SJSA1 (cell line): ENCODE measurements around the gene CMSS1. TPM values are rescaled to one million over a fixed set of nuclear protein-coding genes. Genes with fewer than 3 reads are reported as not detected.
A peak's percentile ranks its signal among the peaks of the same experiment; 100 is the strongest.

ENCODE experiments used
- DNase-seq, 2 experiments: peaks; one replicate each; pipeline ENCODE4 v3.0.0-alpha.2; 2015 to 2020; ENCODE audit warnings: low spot score in 2 of 2, low read depth in 1 of 2
- H3K27ac ChIP-seq: fragments of 250-450 bp; sonication (Bioruptor Pico); 2 replicates; pipeline ENCODE4 v1.5.1; 2020; ENCODE audit warnings: mild to moderate bottlenecking, moderate library complexity
- H3K27me3 ChIP-seq: fragments of 250-450 bp; sonication (Bioruptor Pico); replicated peaks from 2 replicates; pipeline ENCODE4 v1.5.1; 2020; ENCODE audit warnings: mild to moderate bottlenecking, moderate library complexity
- H3K36me3 ChIP-seq: fragments of 250-450 bp; sonication (Bioruptor Pico); 2 replicates; pipeline ENCODE4 v1.5.1; 2020; ENCODE audit warnings: mild to moderate bottlenecking
- H3K4me1 ChIP-seq: fragments of 250-450 bp; sonication (Bioruptor Pico); replicated peaks from 2 replicates; pipeline ENCODE4 v1.6.1; 2021; ENCODE audit warnings: mild to moderate bottlenecking
- H3K4me3 ChIP-seq: fragments of 250-450 bp; sonication (Bioruptor Pico); 2 replicates; pipeline ENCODE4 v1.5.1; 2020; ENCODE audit warnings: mild to moderate bottlenecking
- H3K9me3 ChIP-seq: fragments of 250-450 bp; sonication (Bioruptor Pico); replicated peaks from 2 replicates; pipeline ENCODE4 v1.5.1; 2020; ENCODE audit warnings: mild to moderate bottlenecking
- total RNA-seq: library from RNA; depleted of rRNA; stranded (reverse); fragments of >200 nt; shearing (Covaris generic); gene quantifications from 2 replicates; pipeline ENCODE4 v1.2.3, GENCODE V29; 2014

Gene CMSS1
- total RNA-seq, 1 experiment from 2014 or later = 29.5 TPM

DNA sequence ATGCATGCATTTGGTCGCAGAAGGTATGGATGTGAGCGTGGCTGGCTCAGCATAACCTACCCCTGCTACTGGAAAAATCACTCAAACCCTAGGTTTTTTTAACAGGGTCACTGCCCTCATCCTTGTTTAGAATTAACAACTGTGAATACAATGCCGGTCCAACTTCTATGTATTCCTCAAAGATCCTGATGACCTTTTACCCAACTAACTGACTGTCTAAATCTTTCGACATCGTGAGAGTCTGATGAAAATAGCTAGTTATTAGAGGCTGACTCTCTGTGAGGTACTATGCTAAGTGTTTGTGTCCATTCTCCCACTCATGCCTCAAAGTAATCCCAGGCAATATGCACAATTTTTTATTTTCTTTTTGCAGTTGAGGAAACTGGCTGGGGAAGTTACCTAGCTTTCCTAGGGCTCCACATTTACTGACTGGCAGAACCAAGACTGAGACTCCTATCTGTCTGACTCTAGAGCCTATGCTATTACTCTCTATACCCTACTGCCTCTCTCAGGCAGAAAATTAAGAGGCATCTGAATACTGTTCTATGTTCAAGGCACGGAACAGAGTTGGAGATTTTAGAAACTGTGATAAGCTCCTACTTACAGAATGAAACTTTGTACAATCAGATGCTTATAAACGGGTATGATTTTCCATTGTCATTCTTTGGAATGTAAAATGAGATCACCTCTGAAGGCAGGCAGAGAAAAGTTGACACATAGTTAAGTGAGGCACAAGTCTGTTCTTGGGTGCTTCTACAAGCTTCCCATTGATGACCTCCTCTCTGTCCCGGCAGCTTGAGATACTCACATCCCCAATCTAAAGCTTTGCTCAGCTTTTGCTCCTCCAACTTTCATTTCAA lies 240.3 kb downstream of the CMSS1 start:
- Histone ChIP-seq H3K36me3 (no peaks in the 10 kb centered on the region), H3K27me3 (no peaks in the 10 kb centered on the region), H3K27ac (peak overlapping the region; percentile 21), H3K4me1 (peaks cover 10% of the 10 kb centered on the region), H3K4me3 (no peak overlapping the region), H3K9me3 (no peaks in the 10 kb centered on the region)
- no peak for DNase-seq

DNA sequence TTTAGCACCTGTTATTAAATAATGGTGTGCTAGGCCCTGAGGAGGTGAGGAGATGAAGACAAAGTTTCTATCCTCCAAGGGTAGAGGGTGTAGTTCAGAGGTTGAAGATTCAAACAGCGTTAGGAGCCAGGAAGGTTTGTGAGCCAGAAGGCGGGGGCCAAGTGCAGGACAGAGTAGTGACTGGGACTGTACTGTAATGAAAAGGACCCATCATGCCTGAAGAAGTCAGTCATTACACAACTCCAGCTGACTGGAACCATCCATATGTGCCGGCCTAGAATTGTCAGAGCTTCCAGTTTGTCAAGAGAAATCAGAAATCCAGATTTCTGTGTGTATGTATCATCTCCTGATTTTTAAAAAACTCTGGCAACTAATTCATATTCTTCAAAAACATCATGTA lies 241.8 kb downstream of the CMSS1 start:
- Histone ChIP-seq H3K36me3 (no peaks in the 10 kb centered on the region), H3K27ac (no peak overlapping the region), H3K4me3 (no peak overlapping the region), H3K27me3 (no peaks in the 10 kb centered on the region), H3K9me3 (no peaks in the 10 kb centered on the region), H3K4me1 (peaks cover 19% of the 10 kb centered on the region)
- no peak for DNase-seq

- DNase-seq = no peak
- no peak overlapping the region for H3K27ac ChIP-seq
- H3K4me3 ChIP-seq = no peak overlapping the region
- H3K27me3 ChIP-seq = no peaks in the 10 kb centered on the region
- peaks cover 20% of the 10 kb centered on the region for H3K4me1 ChIP-seq
- no peaks in the 10 kb centered on the region for H3K9me3 ChIP-seq
- no peaks in the 10 kb centered on the region for H3K36me3 ChIP-seq
Observed at GRCh38 chr3:100060685-100061484, 243.2 kb downstream of the CMSS1 start.

DNA sequence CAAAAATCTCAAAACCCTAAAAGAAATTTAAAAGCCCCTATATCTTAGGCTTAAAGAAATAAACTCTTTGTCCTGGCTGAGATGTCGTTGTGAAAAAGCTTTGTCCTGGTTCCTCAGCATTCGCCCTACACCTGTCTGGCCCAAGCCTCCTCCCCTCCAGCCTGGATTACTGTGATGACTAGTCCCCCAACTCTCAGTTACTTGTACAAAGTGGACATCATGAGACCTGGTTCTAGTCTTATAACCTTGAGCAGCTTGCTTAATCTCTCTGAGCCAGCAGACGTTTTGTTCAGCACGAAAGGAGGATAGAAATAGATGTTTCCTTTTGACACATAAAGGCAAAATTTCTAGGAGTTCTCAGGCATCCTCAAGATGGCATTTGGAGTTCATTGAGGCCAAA lies 245.0 kb downstream of the CMSS1 start:
- H3K36me3 ChIP-seq = no peaks in the 10 kb centered on the region
- H3K27ac ChIP-seq = no peak overlapping the region
- H3K4me3 ChIP-seq = no peak overlapping the region
- no peak for DNase-seq
- peaks cover 29% of the 10 kb centered on the region for H3K4me1 ChIP-seq
- no peaks in the 10 kb centered on the region for H3K27me3 ChIP-seq
- H3K9me3 ChIP-seq = no peaks in the 10 kb centered on the region

DNA sequence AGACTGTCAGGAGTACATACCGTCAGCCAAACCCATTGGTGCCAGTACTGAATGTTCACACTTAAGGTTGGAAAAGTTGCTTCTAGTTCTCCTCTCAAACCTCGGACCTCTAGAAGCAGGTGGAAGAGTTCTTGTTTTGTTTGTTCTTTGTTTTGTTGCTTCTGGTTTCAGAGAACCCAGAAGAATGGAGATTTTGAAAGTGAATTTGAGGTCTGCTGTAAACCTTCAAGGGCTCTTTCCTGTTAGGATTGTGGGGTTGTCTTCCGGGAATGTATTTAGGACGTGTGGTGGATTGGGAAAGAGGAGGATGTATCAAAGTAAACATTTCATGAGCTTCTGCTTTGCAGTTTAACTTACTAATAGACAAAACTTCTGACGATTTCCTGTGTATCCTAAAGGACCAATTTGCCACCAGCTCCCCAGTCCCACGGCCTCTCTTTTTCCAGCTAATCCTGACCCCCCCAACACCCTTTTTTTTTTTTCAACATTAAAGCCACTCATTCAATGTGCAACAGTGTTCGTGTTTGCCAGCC lies 246.3 kb downstream of the CMSS1 start:
- H3K4me3 ChIP-seq = no peak overlapping the region
- DNase-seq = no peak
- no peaks in the 10 kb centered on the region for H3K27me3 ChIP-seq
- no peaks in the 10 kb centered on the region for H3K36me3 ChIP-seq
- H3K4me1 ChIP-seq = peaks cover 33% of the 10 kb centered on the region
- H3K9me3 ChIP-seq = no peaks in the 10 kb centered on the region
- 0 out of 2 replicates have a peak overlapping the region, but pooled peaks have one; percentile 12 for H3K27ac ChIP-seq

GRCh38 chr3:100067589-100067988 lies 249.9 kb downstream of the CMSS1 start:
- Histone ChIP-seq H3K27ac (no peak overlapping the region), H3K9me3 (no peaks in the 10 kb centered on the region), H3K36me3 (no peaks in the 10 kb centered on the region), H3K4me1 (peaks cover 67% of the 10 kb centered on the region), H3K27me3 (no peaks in the 10 kb centered on the region), H3K4me3 (no peak overlapping the region)
- DNase-seq = peak; percentile 51 to 74

DNA sequence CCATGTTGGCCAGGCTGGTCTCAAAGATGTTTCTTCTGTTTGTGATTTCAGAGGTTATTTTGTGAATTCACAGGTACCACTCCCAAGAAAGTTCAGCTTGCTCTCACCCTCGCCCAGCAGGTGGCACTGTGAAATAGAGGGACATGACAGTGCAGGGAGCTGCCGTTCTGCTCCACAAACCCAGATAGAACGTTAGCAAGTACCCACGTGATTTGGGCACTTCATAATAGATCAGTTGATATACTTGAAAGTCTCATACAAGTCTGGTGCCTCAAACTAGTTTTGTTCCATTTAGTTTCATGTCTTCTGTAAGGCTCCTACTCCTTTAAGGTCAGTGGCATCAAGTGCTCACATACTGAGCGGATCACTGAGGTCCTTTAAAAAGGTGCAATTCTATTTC lies 251.2 kb downstream of the CMSS1 start:
- Histone ChIP-seq H3K4me1 (peaks cover 78% of the 10 kb centered on the region), H3K36me3 (no peaks in the 10 kb centered on the region), H3K27ac (no peak overlapping the region), H3K9me3 (no peaks in the 10 kb centered on the region), H3K4me3 (no peak overlapping the region), H3K27me3 (no peaks in the 10 kb centered on the region)
- peak; percentile 70 to 75 for DNase-seq

GRCh38 chr3:100069472-100069871 lies 251.8 kb downstream of the CMSS1 start:
- Histone ChIP-seq H3K4me3 (no peak overlapping the region), H3K27ac (no peak overlapping the region)
- DNase-seq = no peak

DNA sequence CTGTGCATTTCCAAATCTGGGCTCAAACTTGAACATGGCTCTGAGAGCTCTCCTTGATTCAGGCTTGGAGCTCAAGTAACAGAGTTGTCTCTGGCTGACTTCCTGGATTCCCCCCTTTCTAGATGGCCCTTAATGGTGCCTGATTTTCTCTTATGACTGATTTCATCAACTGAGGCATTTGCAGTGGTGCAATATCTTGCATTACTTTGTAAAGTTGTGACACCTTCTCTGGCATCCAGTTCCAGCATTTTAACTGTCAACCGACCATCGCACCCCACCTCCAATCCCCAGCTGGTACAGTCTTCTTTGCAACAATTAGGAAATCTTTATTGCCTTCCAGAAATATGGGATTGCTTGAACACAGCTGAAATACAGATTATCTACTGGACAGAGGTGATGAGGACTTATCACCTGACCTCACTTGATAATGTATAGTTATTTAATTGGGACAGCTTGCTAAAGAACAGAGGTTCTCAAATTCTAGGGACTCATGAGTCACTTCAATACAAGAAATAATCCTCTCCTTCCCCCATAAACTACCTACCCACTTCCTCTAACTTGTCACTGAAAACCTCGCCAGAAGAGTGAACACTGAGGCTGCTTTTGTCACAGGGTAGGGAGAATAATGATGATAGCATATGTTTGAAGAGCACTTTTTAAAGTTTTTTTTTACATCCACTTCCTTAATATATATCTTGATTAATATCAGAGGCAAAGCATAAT lies 254.8 kb downstream of the CMSS1 start:
- Histone ChIP-seq H3K4me3 (no peak overlapping the region), H3K9me3 (no peaks in the 10 kb centered on the region), H3K27ac (peak overlapping the region; percentile 95), H3K36me3 (no peaks in the 10 kb centered on the region), H3K27me3 (no peaks in the 10 kb centered on the region), H3K4me1 (peaks cover 91% of the 10 kb centered on the region)
- no peak for DNase-seq

More at GRCh38 chr3:100069472-100069871, 251.8 kb downstream of the CMSS1 start:
- Histone ChIP-seq H3K36me3 (no peaks in the 10 kb centered on the region), H3K9me3 (no peaks in the 10 kb centered on the region), H3K4me1 (peaks cover 75% of the 10 kb centered on the region), H3K27me3 (no peaks in the 10 kb centered on the region)

DNA sequence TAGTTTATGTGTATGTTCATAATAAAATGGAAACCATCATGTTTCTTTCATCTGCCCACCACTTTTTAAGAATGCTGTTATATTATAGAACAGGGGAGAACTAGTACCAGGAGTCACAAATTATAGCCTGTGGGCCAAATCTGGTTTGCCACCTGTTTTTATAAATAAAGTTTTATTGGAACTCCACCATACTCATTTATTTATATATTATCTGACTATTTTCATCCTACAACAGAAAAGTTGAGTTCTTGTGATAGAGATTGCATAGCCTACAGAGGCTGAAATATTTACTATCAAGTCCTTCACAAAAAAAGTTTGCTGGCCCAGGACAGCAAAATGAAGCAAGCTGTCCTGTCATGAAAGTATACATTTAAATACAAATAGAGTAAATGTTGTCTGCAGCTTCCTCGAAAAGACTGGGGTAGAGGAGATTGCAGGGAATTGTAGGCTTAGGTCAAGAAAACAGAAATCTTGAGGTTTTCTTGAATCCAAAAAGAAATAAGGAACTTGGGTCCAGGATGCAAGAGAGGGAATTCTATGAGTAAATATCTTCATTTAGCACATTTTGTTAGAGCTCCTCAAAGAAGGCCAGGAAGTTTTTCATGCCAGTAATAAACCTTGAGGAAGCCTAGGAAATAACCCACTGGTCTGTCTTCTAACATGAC lies 255.5 kb downstream of the CMSS1 start:
- H3K4me1 ChIP-seq = peaks cover 84% of the 10 kb centered on the region
- H3K4me3 ChIP-seq = peak overlapping the region; percentile 10
- DNase-seq = no peak
- H3K27ac ChIP-seq = peak overlapping the region; percentile 95
- no peaks in the 10 kb centered on the region for H3K9me3 ChIP-seq
- H3K27me3 ChIP-seq = no peaks in the 10 kb centered on the region
- no peaks in the 10 kb centered on the region for H3K36me3 ChIP-seq

DNA sequence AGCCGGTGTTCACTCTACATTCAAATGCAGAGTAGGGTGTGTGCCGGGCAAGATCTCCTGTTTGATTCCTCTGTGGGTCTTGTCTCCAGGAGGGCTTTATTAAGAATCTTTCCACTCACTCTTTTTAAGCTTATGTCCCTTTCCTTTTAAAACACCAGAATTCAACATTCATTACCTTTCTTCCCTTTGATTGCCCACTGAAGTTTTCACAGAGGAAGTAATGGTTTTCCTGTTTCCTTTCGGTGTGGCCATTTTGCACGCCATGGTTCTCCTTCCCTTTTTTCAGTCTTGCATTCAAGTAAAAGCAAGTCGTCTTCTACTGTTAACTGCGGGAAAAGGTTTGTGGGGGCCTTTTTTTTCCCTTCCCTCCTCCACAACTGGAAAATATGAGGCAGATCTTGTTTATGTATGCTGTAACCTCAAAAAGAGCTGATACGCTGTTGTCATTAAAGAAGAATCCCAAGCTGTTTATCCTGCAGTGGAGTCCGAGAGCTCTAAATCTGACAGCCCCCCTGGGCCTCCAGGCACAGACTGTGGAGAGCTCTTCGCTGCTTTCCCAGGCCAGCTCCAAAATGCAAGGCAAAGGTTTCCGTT lies 256.1 kb downstream of the CMSS1 start:
- peak overlapping the region; percentile 10 for H3K4me3 ChIP-seq
- DNase-seq = peak; percentile 76 to 88

GRCh38 chr3:100075196-100075595 lies 257.5 kb downstream of the CMSS1 start:
- Histone ChIP-seq H3K27ac (0 out of 2 replicates have a peak overlapping the region, but pooled peaks have one; percentile 95), H3K9me3 (no peaks in the 10 kb centered on the region), H3K36me3 (no peaks in the 10 kb centered on the region), H3K4me3 (no peak overlapping the region), H3K4me1 (peaks cover 64% of the 10 kb centered on the region), H3K27me3 (no peaks in the 10 kb centered on the region)
- DNase-seq = no peak

More for the DNA sequence above, 256.1 kb downstream of the CMSS1 start:
- no peaks in the 10 kb centered on the region for H3K9me3 ChIP-seq
- H3K4me1 ChIP-seq = peaks cover 77% of the 10 kb centered on the region
- H3K36me3 ChIP-seq = no peaks in the 10 kb centered on the region
- no peaks in the 10 kb centered on the region for H3K27me3 ChIP-seq
- peak overlapping the region; percentile 95 for H3K27ac ChIP-seq
